ENCODE data around the gene MAP9. TPM values are rescaled to one million over a fixed set of nuclear protein-coding genes. Genes with fewer than 3 reads are reported as not detected.

MAP9 gene
- total and polyA plus RNA-seq, 10 of the 15 experiments (the other 5 are each of a cell fraction or from before 2014, with no cell fraction given), result 1.2 to 7.0 (median 4.3) TPM

- Histone ChIP-seq H3K79me2 (ENCODE audit: control insufficient read depth, insufficient read depth, low read length) (no peaks in the 10 kb centered on the region), H3K4me2 (ENCODE audit: control insufficient read depth, insufficient read depth) (no peak overlapping the region), H3K4me3 (no peak overlapping the region), H3K9ac (ENCODE audit: control insufficient read depth, insufficient read depth, low read length) (no peak overlapping the region), H3K36me3 (ENCODE audit: control insufficient read depth in 2 of 2, insufficient read depth in 2 of 2, low read length in 1 of 2) (no peaks in the 10 kb centered on the region), H2AFZ (ENCODE audit: control insufficient read depth, low read depth, low read length) (no peak overlapping the region), H3K4me1 (ENCODE audit: control insufficient read depth, insufficient read depth, low read length) (no peaks in the 10 kb centered on the region), H3K9me3 (replicated peaks; ENCODE audit: control insufficient read depth, insufficient read depth, low read length) (no peaks in the 10 kb centered on the region), H4K20me1 (ENCODE audit: control insufficient read depth, insufficient read depth) (no peaks in the 10 kb centered on the region), H3K27me3 (replicated peaks in 1 of 2; ENCODE audit: control insufficient read depth in 2 of 2, insufficient read depth in 2 of 2, low read length in 1 of 2) (no peaks in the 10 kb centered on the region), H3K27ac (ENCODE audit: control insufficient read depth, insufficient read depth) (no peak overlapping the region)
- 36% methylated on average over 3 of the region's 3 CpGs for WGBS (ENCODE audit: insufficient coverage, insufficient replicate concordance, low lambda C conversion rate, missing lambda C conversion rate)
- in situ Hi-C loops (cut with MboI), result no loop called here
- BruUV-seq (replicated peaks), result no TSS peak
- SMC1A ChIA-PET (ENCODE audit: uncharacterized antibody, unreplicated experiment), result no interaction called here
- FAIRE-seq (no peak), DNase-seq (ENCODE audit: low read depth, low spot score) (no peak), ATAC-seq (no peak)
- no peak for TF ChIP-seq SREBF1 (IDR thresholded peaks at IDR 0.05; ENCODE audit: low read length)
- no peak for TF ChIP-seq RB1 (IDR thresholded peaks at IDR 0.05; ENCODE audit: borderline replicate concordance)
- no peak for TF ChIP-seq IRF4 (IDR thresholded peaks at IDR 0.05; ENCODE audit: low read depth, low read length)
- TF ChIP-seq MTA2 (IDR thresholded peaks at IDR 0.05; ENCODE audit: low read depth), result no peak
- intact Hi-C loops (cut with micrococcal nuclease; ENCODE audit: unreplicated experiment), result no loop called here
- CTCF ChIA-PET, result no interaction called here
- POLR2A ChIA-PET, result no interaction called here
- RAD21 ChIA-PET (ENCODE audit: unreplicated experiment), result no interaction called here
Observed at GRCh38 chr4:155336242-155336641, 40.5 kb downstream of the MAP9 start.

GRCh38 chr4:155331478-155331877 lies 45.3 kb downstream of the MAP9 start:
- DNase-seq (ENCODE audit: low read depth, low spot score) (no peak), FAIRE-seq (no peak), ATAC-seq (no peak)
- ChIA-PET POLR2A (no interaction called here), SMC1A (ENCODE audit: uncharacterized antibody, unreplicated experiment) (no interaction called here), RAD21 (ENCODE audit: unreplicated experiment) (no interaction called here), CTCF (no interaction called here)
- intact Hi-C loops (cut with micrococcal nuclease; ENCODE audit: unreplicated experiment) (no loop called here), in situ Hi-C loops (cut with MboI) (no loop called here)
- Histone ChIP-seq H3K27me3 (replicated peaks in 1 of 2; ENCODE audit: control insufficient read depth in 2 of 2, insufficient read depth in 2 of 2, low read length in 1 of 2) (no peaks in the 10 kb centered on the region), H3K9ac (ENCODE audit: control insufficient read depth, insufficient read depth, low read length) (no peak overlapping the region), H3K36me3 (ENCODE audit: control insufficient read depth in 2 of 2, insufficient read depth in 2 of 2, low read length in 1 of 2) (no peaks in the 10 kb centered on the region), H3K27ac (ENCODE audit: control insufficient read depth, insufficient read depth) (no peak overlapping the region), H2AFZ (ENCODE audit: control insufficient read depth, low read depth, low read length) (no peak overlapping the region), H3K4me2 (ENCODE audit: control insufficient read depth, insufficient read depth) (no peak overlapping the region), H3K9me3 (replicated peaks; ENCODE audit: control insufficient read depth, insufficient read depth, low read length) (no peaks in the 10 kb centered on the region), H3K79me2 (ENCODE audit: control insufficient read depth, insufficient read depth, low read length) (no peaks in the 10 kb centered on the region), H3K4me3 (no peak overlapping the region), H3K4me1 (ENCODE audit: control insufficient read depth, insufficient read depth, low read length) (no peaks in the 10 kb centered on the region), H4K20me1 (ENCODE audit: control insufficient read depth, insufficient read depth) (no peaks in the 10 kb centered on the region)
- TF ChIP-seq MAX (IDR thresholded peaks at IDR 0.05; ENCODE audit: low read depth, low read length), result no peak
- TF ChIP-seq MYB (IDR thresholded peaks at IDR 0.05; ENCODE audit: borderline replicate concordance, low read depth, low read length), result no peak
- no peak for TF ChIP-seq NFXL1 (IDR thresholded peaks at IDR 0.05; ENCODE audit: borderline replicate concordance)
- no peak for TF ChIP-seq SMAD5 (IDR thresholded peaks at IDR 0.05; ENCODE audit: low read depth)
- no peak for TF ChIP-seq LARP7 (IDR thresholded peaks at IDR 0.05)
- no peak for TF ChIP-seq GABPA (IDR thresholded peaks at IDR 0.05; ENCODE audit: low read depth)
- no peak for TF ChIP-seq YY1 (IDR thresholded peaks at IDR 0.05; ENCODE audit: low read depth, low read length)
- no peak for TF ChIP-seq EED (IDR thresholded peaks at IDR 0.05; ENCODE audit: low read depth)
- BruUV-seq (replicated peaks), result no TSS peak

All from GM12878 (cell line).